Inferior parietal cortex (tissue), 1 donor: ENCODE data around the gene MCC.

Experiments
- DNase-seq: peaks from one replicate; pipeline ENCODE4 v3.0.0-alpha.2; 2016; ENCODE audit errors: extremely low spot score

The MCC gene

DNA sequence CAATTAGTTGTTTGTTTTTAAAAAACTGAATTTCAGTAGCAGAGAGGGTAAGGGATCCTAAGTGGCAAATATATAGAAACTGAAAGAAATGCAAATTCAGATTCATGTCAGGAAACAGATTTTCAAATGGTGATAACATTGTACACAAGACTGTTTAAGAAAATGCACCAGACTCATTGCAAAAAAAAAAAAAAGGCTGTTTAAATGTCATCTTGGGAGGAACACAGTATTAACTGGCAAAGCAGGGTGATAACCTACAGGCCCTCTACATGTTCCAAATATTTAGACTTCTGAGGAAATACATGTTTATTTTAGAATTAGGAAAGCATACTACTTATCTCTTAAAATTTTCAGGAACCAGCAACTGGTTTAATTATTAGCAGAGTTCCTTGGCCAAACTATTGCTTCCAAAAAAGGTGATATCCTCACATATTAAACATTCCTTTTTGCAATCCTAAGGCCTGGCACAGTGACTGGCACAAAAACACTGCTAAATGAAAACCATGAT lies 167.9 kb downstream of the MCC start:
- no peak for DNase-seq

DNA sequence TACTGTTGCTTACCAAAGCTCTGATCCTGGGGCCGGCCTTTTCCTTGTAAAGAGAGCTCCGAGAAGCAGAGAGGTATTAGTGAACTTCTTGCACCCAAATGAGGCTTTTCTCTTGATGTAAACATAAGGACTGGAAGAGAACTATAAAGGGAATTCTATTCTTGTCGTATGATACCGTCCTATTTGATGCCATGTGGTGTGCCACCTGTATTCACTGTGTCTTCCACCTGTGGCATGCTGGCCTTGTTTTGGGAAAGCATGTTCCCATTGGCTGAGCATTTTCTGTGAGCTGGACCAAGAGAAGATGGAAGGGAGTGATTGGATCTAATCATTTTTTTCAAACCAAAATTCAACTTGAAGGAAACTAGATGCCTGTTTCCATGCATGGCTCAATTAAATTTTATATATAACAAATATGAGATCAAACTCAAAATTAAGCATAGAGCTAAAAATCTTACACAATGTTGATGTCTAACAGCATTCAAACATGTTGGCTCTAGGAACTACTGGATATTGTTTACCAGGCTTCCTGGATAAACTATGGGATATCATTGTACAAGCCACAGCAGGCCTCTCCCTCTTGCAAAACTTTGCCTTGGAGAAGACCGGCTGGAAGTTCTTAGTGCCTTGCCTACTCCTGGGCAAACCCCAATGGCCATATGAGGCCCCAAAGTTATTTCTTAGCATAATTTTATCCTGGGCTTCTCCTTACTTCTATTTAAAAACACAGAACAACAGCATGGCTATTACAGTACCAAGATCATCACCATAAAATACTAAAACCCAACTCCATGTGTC lies 168.8 kb downstream of the MCC start:
- no peak for DNase-seq

DNA sequence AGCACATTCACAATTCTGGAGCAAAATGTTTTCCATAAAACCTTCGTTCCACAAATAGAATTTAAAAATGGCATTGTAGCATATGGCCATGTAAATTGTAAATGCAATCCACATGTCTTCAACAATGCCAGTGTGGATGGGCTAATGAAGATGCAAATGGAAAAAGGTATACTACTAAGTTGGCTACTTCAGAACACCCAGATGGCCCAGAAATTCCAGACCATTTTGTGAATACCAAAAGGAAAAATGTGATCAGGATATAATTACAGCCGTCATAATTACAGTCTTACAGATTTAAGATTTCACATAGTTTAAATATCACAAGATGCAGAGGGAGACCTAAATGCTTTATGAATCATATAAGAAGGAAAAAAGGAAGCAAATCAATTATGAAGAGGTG lies 170.6 kb downstream of the MCC start:
- no peak for DNase-seq

DNA sequence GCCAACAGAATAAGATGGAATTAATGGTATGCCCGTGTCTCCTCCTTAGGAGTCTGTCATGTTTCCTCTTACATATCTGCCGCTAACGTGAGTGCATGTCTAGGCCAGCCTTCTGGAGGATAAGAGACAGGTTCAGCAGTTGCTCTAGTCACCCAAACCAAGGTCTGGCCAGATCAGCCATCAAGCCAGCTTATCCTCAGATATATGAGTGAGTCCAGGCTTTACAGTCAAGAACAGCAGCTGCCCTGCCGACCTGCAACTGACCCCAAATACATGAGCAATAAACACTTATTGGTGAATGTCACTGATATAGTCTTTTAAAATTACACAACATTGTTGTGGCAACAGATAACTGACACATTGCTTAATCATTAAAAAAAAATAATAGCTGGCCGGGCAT lies 177.0 kb downstream of the MCC start:
- no peak for DNase-seq

GRCh38 chr5:113302120-113302519 lies 186.1 kb downstream of the MCC start:
- DNase-seq = no peak

GRCh38 chr5:113299591-113299990 lies 188.7 kb downstream of the MCC start:
- no peak for DNase-seq

DNA sequence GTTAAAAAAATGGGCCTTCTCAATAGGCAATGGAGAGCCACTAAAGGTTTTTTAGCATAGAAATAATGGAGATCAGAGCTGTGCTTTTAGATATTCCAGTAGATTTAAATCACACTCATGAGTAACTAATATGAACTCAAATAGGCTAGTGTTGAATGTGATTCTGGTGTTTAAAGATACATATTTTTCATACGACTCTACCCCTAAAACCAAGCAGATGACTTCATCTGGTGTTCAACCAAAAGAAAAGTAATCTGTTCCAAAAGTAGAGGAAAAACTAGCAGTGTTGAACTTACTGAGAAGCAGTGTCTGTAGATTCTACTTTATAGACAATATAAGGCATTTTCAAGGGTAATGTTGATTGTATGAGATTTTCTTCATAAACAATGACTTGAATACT lies 191.6 kb downstream of the MCC start:
- DNase-seq = no peak

DNA sequence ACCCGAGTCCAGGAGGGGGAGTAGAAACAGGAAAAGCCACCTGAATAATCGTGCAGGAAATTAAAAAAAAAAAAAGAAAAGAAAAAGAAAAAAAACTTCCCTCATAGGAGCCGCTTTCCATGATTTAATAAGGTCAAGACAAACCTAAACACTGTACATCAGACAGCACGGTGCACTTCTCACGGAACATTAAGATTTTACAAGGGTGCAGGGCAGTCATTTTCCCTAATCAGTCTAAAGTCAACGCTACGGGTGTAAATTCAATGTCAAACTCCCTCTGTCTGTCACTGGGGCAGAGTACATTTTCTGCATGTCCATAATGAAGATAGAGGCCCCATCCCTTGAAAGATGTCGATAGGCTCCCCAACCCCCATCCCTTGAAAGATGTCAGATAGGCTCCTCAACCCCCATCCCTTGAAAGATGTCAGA lies 193.1 kb downstream of the MCC start:
- DNase-seq = no peak

DNA sequence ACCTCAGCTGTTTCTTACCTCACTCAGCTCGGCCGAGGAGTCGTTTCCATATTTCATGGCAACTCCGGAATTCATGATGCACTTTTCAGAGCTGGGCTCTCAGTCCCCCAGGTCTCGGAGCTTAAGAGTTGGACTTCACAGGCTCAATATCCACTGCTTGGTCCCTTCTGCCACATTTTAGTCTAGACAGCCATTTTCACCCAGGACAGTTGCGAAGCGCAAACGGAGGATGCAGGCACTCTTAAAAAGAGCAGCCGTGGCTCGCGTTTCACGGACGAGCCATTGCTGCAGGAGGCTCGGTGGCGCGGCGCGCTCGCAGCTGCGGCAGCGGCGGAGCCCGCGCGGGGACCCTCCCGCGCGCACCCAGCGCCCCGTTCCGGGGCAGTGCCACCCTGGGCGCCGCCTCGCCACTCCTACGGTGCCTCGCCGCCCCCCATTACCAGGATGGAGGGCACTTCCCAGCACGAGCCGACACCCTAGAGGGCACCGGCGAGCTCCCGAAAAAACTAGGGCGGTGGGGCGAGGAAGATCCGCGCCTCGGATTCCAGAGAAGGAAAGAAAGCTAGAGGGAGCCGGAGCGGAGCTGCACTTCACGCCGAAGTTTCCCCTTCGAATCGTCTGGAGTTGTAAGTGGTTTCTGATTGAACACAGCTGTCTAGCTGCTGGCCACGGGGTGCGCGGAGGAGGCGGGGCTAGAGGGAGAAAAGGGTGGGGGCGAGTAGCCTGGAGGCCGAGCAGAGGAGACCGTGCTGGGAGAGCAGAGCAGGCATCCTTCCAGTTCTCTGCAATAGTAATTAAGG lies 193.7 kb downstream of the MCC start:
- peak; percentile 64 for DNase-seq

GRCh38 chr5:113293975-113294310 lies 194.3 kb downstream of the MCC start:
- DNase-seq = no peak

DNA sequence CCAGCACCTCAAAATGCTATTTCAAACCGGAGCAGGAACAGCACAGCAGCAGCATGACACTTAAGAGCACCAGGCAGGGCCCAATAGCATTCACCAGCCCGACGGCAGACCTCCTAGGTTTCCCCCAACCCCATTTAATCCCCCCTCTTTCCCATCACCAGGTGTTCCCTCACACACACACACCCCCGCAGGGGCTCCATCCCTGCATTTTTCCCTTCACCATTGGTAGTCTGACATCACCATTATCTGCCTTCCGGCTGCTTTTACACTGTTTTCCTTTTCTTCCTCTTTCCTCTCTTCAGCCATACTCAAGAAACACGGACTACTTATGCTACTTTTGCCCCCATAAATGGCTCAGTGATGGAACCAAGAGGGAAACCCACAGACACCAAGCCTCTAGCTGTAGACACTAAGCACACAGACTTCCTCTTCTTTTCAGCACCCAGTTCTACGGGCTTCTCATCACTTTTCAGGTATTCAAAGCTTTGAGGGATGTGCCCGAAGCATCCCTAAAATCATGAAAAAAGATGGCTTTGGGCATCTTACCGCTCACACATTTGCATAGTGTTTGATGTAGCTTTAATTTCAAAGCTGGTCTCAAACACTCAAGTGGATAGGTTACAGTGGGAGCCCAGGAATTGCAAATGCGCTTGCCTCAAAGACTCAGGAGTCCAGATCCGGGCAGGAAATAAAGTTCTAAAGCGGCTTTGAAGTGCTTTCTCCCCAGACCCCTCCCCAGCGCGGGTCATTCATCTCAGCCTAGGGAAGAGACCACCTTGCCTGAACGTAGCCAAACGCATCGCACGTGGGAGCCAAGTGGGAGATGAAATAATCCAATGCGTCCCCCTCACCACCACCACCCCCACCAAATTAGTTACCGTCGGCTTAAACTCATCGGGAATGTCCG lies 194.9 kb downstream of the MCC start:
- DNase-seq = no peak

DNA sequence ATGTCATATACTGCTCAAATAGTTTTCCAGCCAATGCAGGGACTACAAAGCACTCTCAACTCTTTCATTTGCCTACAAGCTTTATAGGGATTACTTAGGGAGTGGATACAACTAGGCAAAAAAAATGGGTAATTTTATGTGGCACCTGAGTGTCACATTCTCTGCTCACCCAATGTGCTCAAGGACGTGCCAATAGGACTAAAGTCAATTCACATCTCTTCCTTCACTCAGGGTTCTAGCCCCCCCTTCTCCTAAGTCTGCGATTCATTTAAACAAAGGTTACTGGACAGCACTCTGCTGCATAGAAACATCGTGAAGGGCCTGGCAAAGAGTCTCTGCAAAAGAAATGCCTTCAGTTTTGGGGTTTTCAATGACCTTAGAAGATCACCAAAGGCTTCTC lies 195.8 kb downstream of the MCC start:
- DNase-seq = no peak

DNA sequence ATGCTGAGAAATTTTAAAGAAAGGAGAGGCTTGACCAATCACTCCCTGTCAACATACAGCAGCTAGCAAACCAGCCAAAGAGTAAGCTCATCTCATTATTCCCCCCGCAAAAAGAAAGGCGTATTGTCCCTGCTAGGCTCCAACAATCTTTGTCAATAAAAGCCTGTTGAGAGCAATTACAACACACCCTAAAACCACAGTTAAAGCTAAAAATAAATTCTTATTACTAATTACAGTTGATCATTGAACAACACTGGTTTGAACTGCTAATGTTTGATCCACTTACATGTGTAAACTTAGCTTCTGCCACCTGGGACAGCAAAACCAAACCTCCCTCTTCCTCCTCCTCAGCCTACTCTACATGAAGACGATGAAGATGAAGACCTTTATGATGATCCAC lies 204.7 kb downstream of the MCC start:
- DNase-seq = no peak

- DNase-seq = no peak
Measured at GRCh38 chr5:113282472-113282871, 205.8 kb downstream of the MCC start.

DNA sequence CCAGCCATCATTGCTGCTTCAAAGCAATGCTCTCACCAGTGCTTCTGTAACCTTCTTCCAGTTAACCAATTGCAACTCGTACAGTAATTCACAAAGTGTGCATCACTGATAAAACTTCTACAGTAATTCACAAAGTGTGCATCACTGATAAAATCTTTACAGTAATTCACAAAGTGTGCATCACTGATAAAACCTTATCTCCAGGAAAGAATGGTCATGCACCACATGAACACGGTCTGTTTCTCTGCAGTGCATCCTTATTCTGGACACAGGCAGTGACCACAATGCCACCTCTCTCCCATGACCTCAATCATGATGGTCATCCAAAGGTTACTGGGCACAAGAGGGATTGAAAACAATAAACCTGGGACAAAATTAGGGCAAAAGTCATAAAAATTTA lies 207.1 kb downstream of the MCC start:
- DNase-seq = no peak

DNA sequence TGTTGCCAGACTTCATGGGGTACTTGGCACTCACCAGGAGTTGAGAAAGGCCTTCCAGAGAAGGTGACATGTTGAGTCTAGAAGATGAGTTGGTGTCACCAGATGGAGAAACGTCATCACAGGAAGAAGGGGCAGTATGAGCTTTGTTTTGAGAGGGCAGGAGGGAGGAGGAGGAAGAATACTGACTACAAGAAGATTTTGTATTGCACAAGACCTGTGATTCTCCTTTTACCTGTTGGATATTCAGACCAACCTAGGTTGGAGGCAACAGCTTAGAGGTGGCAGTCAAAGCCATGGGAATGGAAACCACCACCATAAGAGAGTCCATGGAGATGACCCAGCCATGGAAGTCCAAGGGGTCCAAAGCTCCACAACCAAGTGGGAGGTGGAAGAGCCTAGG lies 207.7 kb downstream of the MCC start:
- no peak for DNase-seq

DNA sequence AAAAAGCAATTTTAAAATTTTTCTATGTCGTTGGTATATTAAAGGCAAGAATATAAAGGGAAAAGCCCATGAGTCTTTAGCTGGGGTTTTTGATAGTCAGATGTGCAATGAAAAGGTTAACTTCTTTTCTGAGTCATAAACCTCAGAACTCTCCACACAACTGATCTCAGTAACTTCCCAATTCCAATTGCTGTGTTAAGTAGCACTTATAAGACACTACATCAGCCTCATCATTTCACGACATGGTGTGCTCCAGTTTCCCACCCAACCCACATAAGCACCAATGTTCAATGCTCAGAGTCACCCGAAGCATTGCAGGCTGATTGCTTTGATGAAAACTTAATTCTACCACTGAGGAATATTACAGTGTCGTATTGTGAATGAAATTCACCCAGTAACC lies 209.3 kb downstream of the MCC start:
- no peak for DNase-seq

DNA sequence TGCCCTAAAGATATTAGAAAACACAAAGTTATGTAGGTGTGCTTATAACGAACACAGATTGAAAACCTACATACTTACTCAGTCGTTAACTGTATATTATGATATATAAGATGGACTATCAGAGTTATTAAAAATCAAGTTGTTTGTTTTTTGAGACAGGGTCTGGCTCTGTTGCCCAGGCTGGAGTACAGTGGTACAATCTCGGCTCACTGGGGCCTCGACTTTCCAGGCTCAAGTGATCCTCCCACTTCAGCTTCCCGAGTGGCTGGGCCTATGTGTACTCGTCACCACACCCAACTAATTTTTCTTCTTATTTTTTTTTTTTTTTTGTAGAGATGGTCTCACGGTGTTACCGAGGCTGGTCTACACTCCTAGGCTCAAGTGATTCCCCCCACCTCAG lies 211.8 kb downstream of the MCC start:
- no peak for DNase-seq

DNA sequence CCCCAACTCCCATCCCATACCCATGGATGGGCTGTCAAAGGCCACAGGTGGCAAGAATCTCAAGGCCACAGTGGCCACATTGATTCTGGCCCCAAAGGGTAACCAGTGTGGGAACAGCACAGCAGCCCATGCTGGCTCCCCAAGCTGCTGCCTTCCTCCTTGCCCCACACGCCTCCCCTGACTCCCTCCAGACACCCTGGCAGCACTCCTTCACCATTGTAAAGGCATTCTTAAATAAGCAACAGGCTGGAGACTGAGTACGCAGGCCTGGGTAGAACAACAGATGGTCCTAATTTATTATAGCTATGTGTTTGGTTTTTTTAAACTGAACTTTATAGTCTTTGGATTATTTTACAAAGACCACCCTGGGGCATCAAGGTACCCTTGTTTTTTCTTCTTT lies 212.3 kb downstream of the MCC start:
- DNase-seq = no peak

GRCh38 chr5:113274836-113275414 lies 213.3 kb downstream of the MCC start:
- no peak for DNase-seq

DNA sequence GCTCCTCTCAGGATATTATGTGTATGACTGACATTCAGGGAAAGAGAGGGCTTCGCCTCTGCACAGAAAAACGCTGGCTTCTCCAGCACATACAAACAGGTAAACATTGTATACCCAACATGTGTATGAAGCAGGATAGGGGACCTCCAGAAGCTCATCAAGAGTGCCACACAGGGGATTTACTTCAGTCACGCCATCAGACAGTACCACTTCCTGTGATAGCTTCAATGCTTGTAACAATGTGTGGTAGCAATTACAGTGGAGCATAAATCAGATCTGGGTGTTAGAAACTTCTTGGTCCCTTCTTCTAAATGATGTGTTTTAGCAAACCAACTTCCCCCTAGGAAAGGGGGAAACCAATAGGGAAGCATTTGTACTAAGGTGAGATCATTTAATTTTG lies 214.3 kb downstream of the MCC start:
- no peak for DNase-seq
